ENCODE data around the gene SBF2.

- TF ChIP-seq, protein P1, sequence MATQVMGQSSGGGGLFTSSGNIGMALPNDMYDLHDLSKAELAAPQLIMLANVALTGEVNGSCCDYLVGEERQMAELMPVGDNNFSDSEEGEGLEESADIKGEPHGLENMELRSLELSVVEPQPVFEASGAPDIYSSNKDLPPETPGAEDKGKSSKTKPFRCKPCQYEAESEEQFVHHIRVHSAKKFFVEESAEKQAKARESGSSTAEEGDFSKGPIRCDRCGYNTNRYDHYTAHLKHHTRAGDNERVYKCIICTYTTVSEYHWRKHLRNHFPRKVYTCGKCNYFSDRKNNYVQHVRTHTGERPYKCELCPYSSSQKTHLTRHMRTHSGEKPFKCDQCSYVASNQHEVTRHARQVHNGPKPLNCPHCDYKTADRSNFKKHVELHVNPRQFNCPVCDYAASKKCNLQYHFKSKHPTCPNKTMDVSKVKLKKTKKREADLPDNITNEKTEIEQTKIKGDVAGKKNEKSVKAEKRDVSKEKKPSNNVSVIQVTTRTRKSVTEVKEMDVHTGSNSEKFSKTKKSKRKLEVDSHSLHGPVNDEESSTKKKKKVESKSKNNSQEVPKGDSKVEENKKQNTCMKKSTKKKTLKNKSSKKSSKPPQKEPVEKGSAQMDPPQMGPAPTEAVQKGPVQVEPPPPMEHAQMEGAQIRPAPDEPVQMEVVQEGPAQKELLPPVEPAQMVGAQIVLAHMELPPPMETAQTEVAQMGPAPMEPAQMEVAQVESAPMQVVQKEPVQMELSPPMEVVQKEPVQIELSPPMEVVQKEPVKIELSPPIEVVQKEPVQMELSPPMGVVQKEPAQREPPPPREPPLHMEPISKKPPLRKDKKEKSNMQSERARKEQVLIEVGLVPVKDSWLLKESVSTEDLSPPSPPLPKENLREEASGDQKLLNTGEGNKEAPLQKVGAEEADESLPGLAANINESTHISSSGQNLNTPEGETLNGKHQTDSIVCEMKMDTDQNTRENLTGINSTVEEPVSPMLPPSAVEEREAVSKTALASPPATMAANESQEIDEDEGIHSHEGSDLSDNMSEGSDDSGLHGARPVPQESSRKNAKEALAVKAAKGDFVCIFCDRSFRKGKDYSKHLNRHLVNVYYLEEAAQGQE (IDR thresholded peaks at IDR 0.05; ENCODE audit: insufficient read depth in 1 of 2, low read depth in 2 of 2, low read length in 2 of 2): no peak
- TF ChIP-seq SIN3A (IDR thresholded peaks at IDR 0.05; ENCODE audit: borderline replicate concordance, insufficient read depth, low read length) (no peak), POLR2AphosphoS5 (IDR thresholded peaks at IDR 0.05; ENCODE audit: low read depth, low read length) (no peak), TAF1 (IDR thresholded peaks at IDR 0.05; ENCODE audit: borderline replicate concordance, insufficient read depth, low read length) (no peak), FOXP2 (optimal IDR thresholded peaks at IDR 0.05; ENCODE audit: borderline replicate concordance, extremely low read depth, extremely low read length, insufficient read depth) (no peak)
Observed at GRCh38 chr11:10333490-10333889, 39.5 kb upstream of the SBF2 start.

Measured in PFSK-1 (cell line).